ENCODE measurements around the gene C20orf96. TPM values are rescaled to one million over a fixed set of nuclear protein-coding genes. Genes with fewer than 3 reads are reported as not detected.

Gene C20orf96
- total and polyA plus RNA-seq, 4 donors = 0.70 to 2.6 (median 1.7) TPM

GRCh38 chr20:310645-311044, 20.1 kb upstream of the C20orf96 start:
- TF ChIP-seq RAD21 (IDR thresholded peaks at IDR 0.05) (no peak), SP1 (IDR thresholded peaks at IDR 0.05) (peak; percentile 37), GABPA (IDR thresholded peaks at IDR 0.05 in 1 of 2, conservative IDR thresholded peaks at IDR 0.05 in 1 of 2) (no peak), JUND (IDR thresholded peaks at IDR 0.05) (no peak), NR2F2 (IDR thresholded peaks at IDR 0.05) (peak; percentile 22), TAF1 (conservative IDR thresholded peaks at IDR 0.05) (no peak), FOXA2 (IDR thresholded peaks at IDR 0.05) (no peak), HNF4A (conservative IDR thresholded peaks at IDR 0.05) (no peak), HNF4G (IDR thresholded peaks at IDR 0.05) (no peak), FOXA1 (IDR thresholded peaks at IDR 0.05) (no peak)
- no peak overlapping the region for H3K9ac ChIP-seq (ENCODE audit: low read depth in 1 of 2, low read length in 2 of 2)
- DNase-seq (ENCODE audit: low spot score) = no peak
- H3K4me1 ChIP-seq (ENCODE audit: control insufficient read depth in 4 of 4, insufficient read depth in 4 of 4, low read length in 3 of 4) = no peaks in the 10 kb centered on the region
- H3K9me3 ChIP-seq (ENCODE audit: control insufficient read depth in 4 of 4, low read length in 3 of 4) = no peaks in the 10 kb centered on the region
- H3K4me3 ChIP-seq (ENCODE audit: low read depth in 1 of 3, low read length in 3 of 3) = no peak overlapping the region
- 25% methylated on average over 7 of the region's 7 CpGs for WGBS
- no peaks in the 10 kb centered on the region for H3K27me3 ChIP-seq (ENCODE audit: control insufficient read depth in 4 of 4, insufficient read depth in 4 of 4, low read length in 3 of 4)
- no peak overlapping the region for H3K27ac ChIP-seq (ENCODE audit: low read depth in 1 of 2, low read length in 2 of 2)
- H3K36me3 ChIP-seq (ENCODE audit: control insufficient read depth in 4 of 4, insufficient read depth in 3 of 4, low read depth in 1 of 4, low read length in 3 of 4) = no peaks in the 10 kb centered on the region

GRCh38 chr20:309841-310644, 19.5 kb upstream of the C20orf96 start:
- TF ChIP-seq YY1 (IDR thresholded peaks at IDR 0.05) (peak; percentile 26), RXRA (IDR thresholded peaks at IDR 0.05) (no peak), FOXA2 (IDR thresholded peaks at IDR 0.05) (no peak)

GRCh38 chr20:309306-309840, 18.8 kb upstream of the C20orf96 start:
- TF ChIP-seq REST (IDR thresholded peaks at IDR 0.05) (no peak), JUND (IDR thresholded peaks at IDR 0.05) (no peak), RAD21 (IDR thresholded peaks at IDR 0.05) (peak in 1 of 2 donors; percentile 39), HNF4G (IDR thresholded peaks at IDR 0.05) (no peak)
- Histone ChIP-seq H3K27me3 (ENCODE audit: control insufficient read depth in 4 of 4, insufficient read depth in 4 of 4, low read length in 3 of 4) (no peaks in the 10 kb centered on the region), H3K27ac (ENCODE audit: low read depth in 1 of 2, low read length in 2 of 2) (peak overlapping the region; percentile 79 to 83), H3K36me3 (ENCODE audit: control insufficient read depth in 4 of 4, insufficient read depth in 3 of 4, low read depth in 1 of 4, low read length in 3 of 4) (no peaks in the 10 kb centered on the region), H3K9me3 (ENCODE audit: control insufficient read depth in 4 of 4, low read length in 3 of 4) (no peaks in the 10 kb centered on the region), H3K9ac (ENCODE audit: low read depth in 1 of 2, low read length in 2 of 2) (peak overlapping the region; percentile 16 to 20), H3K4me1 (ENCODE audit: control insufficient read depth in 4 of 4, insufficient read depth in 4 of 4, low read length in 3 of 4) (no peaks in the 10 kb centered on the region), H3K4me3 (ENCODE audit: low read depth in 1 of 3, low read length in 3 of 3) (no peak overlapping the region)
- DNase-seq (ENCODE audit: low spot score) = no peak
- 43% methylated on average over 6 of the region's 6 CpGs for WGBS

More at GRCh38 chr20:309841-310644, 19.5 kb upstream of the C20orf96 start:
- H3K4me1 ChIP-seq (ENCODE audit: control insufficient read depth in 4 of 4, insufficient read depth in 4 of 4, low read length in 3 of 4) = no peaks in the 10 kb centered on the region
- no peaks in the 10 kb centered on the region for H3K36me3 ChIP-seq (ENCODE audit: control insufficient read depth in 4 of 4, insufficient read depth in 3 of 4, low read depth in 1 of 4, low read length in 3 of 4)
- peak overlapping the region; percentile 79 to 83 for H3K27ac ChIP-seq (ENCODE audit: low read depth in 1 of 2, low read length in 2 of 2)
- H3K4me3 ChIP-seq (ENCODE audit: low read depth in 1 of 3, low read length in 3 of 3) = peak overlapping the region in 2 of 3 donors; percentile 12 to 16
- H3K9me3 ChIP-seq (ENCODE audit: control insufficient read depth in 4 of 4, low read length in 3 of 4) = no peaks in the 10 kb centered on the region
- peak; percentile 96 for DNase-seq (ENCODE audit: low spot score)
- H3K9ac ChIP-seq (ENCODE audit: low read depth in 1 of 2, low read length in 2 of 2) = peak overlapping the region; percentile 16 to 20
- H3K27me3 ChIP-seq (ENCODE audit: control insufficient read depth in 4 of 4, insufficient read depth in 4 of 4, low read length in 3 of 4) = no peaks in the 10 kb centered on the region
- 21% methylated on average over 31 of the region's 31 CpGs for WGBS
